GM10248 (cell line): Measurements from ENCODE around the gene FNDC3B.

Experiments used
- CTCF ChIA-PET: fragments of 300-600 bp; sonication (Branson Sonifier 250); formaldehyde crosslinking; extraction: SDS; loops from one replicate; lab custom pipeline; 2021; ENCODE audit warnings: antibody characterized with exemption; lab: Yijun Ruan, JAX
- POLR2A ChIA-PET: fragments of 350-650 bp; sonication (Branson Sonifier 250); formaldehyde crosslinking; extraction: SDS; loops from one replicate; lab custom pipeline; 2020; ENCODE audit warnings: antibody characterized with exemption; lab: Yijun Ruan, JAX
- DNase-seq: peaks from one replicate; pipeline ENCODE4 v3.0.0; 2012; ENCODE audit errors: extremely low spot score
- CTCF ChIP-seq: IDR thresholded peaks from 2 replicates; pipeline ENCODE4 v1.5.1; 2012; ENCODE audit warnings: mild to moderate bottlenecking, low read depth; ENCODE audit errors: extremely low read depth, missing control alignments, control extremely low read depth

The FNDC3B gene

DNA sequence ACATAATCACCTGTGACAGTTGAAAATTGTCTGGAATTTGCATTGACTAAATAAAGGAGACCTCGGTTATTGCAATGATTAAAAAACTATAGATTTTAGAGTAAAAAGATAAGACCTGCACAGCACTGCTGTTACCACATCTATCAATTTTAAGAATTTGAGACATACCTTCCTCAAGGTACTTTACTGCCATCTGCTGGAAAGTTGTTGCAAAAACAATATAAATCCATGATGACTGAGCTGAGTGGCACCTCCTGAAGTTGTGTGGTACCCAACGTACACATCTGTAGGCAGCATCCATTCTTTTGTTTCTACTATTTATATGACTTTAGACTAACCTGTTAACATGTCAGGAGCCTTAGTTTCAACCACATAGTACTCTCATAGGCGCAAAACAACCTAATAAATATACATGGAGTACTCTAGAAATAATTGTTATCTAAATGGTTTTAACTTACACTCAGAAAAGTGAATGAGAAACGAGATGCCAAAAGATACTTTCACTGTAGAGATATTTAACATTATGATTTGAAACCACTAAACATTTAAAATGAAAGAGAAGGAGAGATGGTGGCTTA is 302.2 kb downstream of the FNDC3B start:
- DNase-seq, result peak; percentile 51
- TF ChIP-seq CTCF, result peak; percentile 52
- CTCF ChIA-PET, result interaction anchor here (0.6 to 4.0 kb wide), 31 partner anchors 9 to 728 kb away, joined by 3 to 53 read pairs (median 5); no protein-coding TSS in a partner anchor
- POLR2A ChIA-PET, result no interaction called here

DNA sequence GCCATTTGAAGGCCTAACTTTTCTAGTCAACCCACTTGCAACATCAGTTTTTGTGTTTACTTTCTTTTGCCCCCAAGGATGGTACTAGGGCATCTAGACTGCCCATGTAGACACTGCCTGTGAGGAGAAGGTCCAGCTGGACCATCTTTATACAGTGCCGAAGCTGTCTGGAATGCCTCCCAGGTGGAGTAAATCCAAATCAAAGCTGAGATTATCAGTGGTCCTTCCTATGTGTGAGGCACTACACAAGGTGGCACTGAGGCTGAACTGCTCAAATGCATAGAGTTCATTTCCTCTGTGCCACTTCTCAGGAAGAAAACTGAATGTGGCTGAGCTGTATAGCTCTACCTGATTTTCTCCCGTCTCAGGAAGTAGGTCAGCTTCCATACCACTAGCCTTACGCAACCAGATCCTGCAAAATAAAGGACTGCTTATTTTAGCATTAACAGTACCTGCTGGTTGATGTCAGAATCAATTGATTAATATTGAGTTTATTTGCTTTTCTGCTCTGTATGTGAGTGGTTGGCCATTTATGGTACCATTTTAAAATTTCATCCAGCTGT is 302.8 kb downstream of the FNDC3B start:
- DNase-seq, result no peak
- ChIA-PET POLR2A (no interaction called here), CTCF (interaction anchor here (0.6 to 4.0 kb wide), 29 partner anchors 9 to 728 kb away, joined by 3 to 53 read pairs (median 5); no protein-coding TSS in a partner anchor)
- no peak for TF ChIP-seq CTCF

DNA sequence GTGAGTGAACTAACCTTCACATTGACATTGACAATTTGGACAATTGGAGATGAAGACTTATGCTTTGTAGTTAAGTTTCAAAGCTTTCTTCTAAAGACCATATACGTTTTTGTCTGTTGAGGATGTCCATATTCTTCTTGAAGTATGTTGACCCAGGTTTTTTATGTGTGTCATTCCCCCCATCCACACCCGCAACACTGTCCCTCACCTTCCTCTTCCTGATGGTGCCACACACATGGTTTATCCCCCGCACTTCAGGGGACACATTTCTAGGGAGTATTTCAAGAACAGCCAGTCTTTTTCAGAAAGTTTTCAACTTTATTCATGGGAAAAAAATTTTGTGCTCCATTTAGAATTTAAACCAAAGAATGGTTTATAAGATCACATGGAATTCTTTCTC is 303.7 kb downstream of the FNDC3B start:
- CTCF ChIA-PET, result interaction anchor here (1.9 to 4.0 kb wide), 4 partner anchors 10 to 697 kb away, joined by 9 to 53 read pairs (median 11); no protein-coding TSS in a partner anchor
- TF ChIP-seq CTCF, result no peak
- POLR2A ChIA-PET, result no interaction called here
- no peak for DNase-seq

DNA sequence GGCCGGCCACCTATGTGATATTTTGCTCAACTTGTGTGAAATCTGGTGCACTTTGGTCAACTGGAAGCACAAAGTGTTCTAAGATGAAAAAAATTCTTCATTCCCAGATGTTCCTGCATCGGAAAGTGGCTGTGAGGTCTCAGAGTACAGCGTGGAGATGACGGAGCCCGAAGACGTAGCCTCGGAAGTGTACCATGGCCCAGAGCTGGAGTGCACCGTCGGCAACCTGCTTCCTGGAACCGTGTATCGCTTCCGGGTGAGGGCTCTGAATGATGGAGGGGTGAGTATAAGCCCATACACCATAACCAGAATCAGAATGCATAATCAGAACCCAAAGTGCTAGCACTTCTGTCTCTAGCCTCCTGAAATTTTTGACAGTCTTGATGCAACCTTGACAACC is 304.6 kb downstream of the FNDC3B start:
- CTCF ChIA-PET, result interaction anchor here (1.0 to 4.0 kb wide), 4 partner anchors 10 to 12 kb away, joined by 3 to 53 read pairs (median 11); no protein-coding TSS in a partner anchor

DNA sequence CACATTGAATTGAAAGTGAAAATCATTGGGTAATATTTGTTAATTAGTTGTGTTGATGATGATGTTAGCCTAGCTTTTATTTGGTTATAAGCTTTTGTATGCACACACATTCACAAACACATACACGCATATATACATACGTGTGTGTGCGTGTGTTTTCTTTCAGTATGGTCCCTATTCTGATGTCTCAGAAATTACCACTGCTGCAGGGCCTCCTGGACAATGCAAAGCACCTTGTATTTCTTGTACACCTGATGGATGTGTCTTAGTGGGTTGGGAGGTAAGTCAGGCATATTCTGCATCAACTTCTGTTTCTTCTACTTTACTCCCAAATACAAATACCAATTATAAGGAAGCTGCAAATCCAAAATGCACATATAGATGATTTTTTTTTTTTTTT is 306.8 kb downstream of the FNDC3B start:
- no peak for DNase-seq
- ChIA-PET POLR2A (no interaction called here), CTCF (interaction anchor here (2.0 to 2.9 kb wide), 2 partner anchors 8 to 14 kb away, joined by 7 to 15 read pairs; no protein-coding TSS in a partner anchor)
- TF ChIP-seq CTCF, result no peak

More for the DNA sequence above, 304.6 kb downstream of the FNDC3B start:
- TF ChIP-seq CTCF, result no peak
- DNase-seq, result no peak
- POLR2A ChIA-PET, result no interaction called here

GRCh38 chr3:172347895-172348679 is 308.7 kb downstream of the FNDC3B start:
- DNase-seq, result no peak
- ChIA-PET POLR2A (no interaction called here), CTCF (interaction anchor here (1.6 to 2.3 kb wide), 2 partner anchors 16 to 325 kb away, joined by 4 to 7 read pairs; no protein-coding TSS in a partner anchor)
- TF ChIP-seq CTCF, result no peak
